HCT116 (cell line): ENCODE data around the gene ERBB2. TPM values are rescaled to one million over a fixed set of nuclear protein-coding genes. Genes with fewer than 3 reads are reported as not detected.
"Not testable (repeated sequence)": the region's sequence is repeated elsewhere in the genome, so short reads cannot be mapped to it uniquely, and the experiment has no call there.

Experiments used
- ATAC-seq: fragments of 200-7000 bp; cut with Tn5 transposase; 2 replicates; pipeline ENCODE4 v1.9.1; 2020; ENCODE audit warnings: mild to moderate bottlenecking, moderate library complexity
- BruUV-seq: library from RNA; stranded (reverse); fragments of 400-500 nt; replicated peaks from 2 replicates; lab custom pipeline; 2021; lab: Mats Ljungman, UMichigan
- CTCF ChIA-PET: fragments of 300-600 bp; sonication (Branson Sonifier 250); formaldehyde crosslinking; loops from one replicate; lab custom pipeline; 2021; ENCODE audit warnings: antibody characterized with exemption; lab: Charles Lee
- POLR2A ChIA-PET: fragments of 300-600, 350-600 bp; sonication (Branson Sonifier 250); formaldehyde crosslinking; loops from one replicate; lab custom pipeline; 2021; ENCODE audit warnings: antibody characterized with exemption; lab: Charles Lee
- RAD21 ChIA-PET, 2 experiments: fragments of 300-600 bp; sonication (Branson Sonifier 250); formaldehyde crosslinking; loops; one replicate each; lab custom pipeline; 2023; ENCODE audit warnings: low total read pairs in 2 of 2; ENCODE audit not compliant: uncharacterized antibody in 2 of 2, unreplicated experiment in 2 of 2, low non-redundant PET in 1 of 2; lab: Charles Lee
- DNase-seq: peaks from one replicate; pipeline ENCODE4 v3.0.0-alpha.2; 2010; ENCODE audit warnings: low read depth, low spot score
- H2AFZ ChIP-seq: fragments of 200-600 bp; shearing (Covaris generic), sonication (generic); 2 replicates; pipeline ENCODE4 v1.6.1; 2017; ENCODE audit warnings: low read depth, mixed run types, mixed read lengths, antibody characterized with exemption, low read length; ENCODE audit not compliant: poor library complexity, severe bottlenecking
- H3K27ac ChIP-seq: 2 replicates; pipeline ENCODE4 v1.5.1; 2012; ENCODE audit warnings: low read depth, low read length
- H3K27me3 ChIP-seq: fragments of 200-600 bp; sonication (generic); 2 replicates; pipeline ENCODE4 v1.6.1; 2016; ENCODE audit warnings: mixed run types, low read length, mixed read lengths; ENCODE audit not compliant: insufficient read depth
- H3K36me3 ChIP-seq, 2 experiments: fragments of 200-500 bp in 1 of 2; fragments of 200-600 bp in 1 of 2; sonication (Bioruptor generic) in 1 of 2; sonication (generic) in 1 of 2; 2 replicates each; pipeline versions ENCODE4 v1.5.1 to v1.6.1; 2014 to 2016; ENCODE audit warnings: low read length in 2 of 2, inconsistent platforms in 1 of 2, mixed read lengths in 1 of 2, mixed run types in 1 of 2; ENCODE audit not compliant: insufficient read depth in 2 of 2, control insufficient read depth in 1 of 2
- H3K4me1 ChIP-seq, 2 experiments: fragments of 200-600 bp in 1 of 2; sonication (generic) in 1 of 2; 2 replicates each; pipeline versions ENCODE4 v1.5.1 to v1.6.1; 2012 to 2017; ENCODE audit warnings: low read length in 2 of 2, inconsistent platforms in 1 of 2, mild to moderate bottlenecking in 1 of 2, mixed read lengths in 1 of 2, mixed run types in 1 of 2, moderate library complexity in 1 of 2; ENCODE audit not compliant: insufficient read depth in 2 of 2, control insufficient read depth in 1 of 2
- H3K4me2 ChIP-seq: fragments of 200-600 bp; sonication (generic); 2 replicates; pipeline ENCODE4 v1.6.1; 2017; ENCODE audit warnings: mixed run types, low read length, mixed read lengths
- H3K4me3 ChIP-seq, 2 experiments: fragments of 200-600 bp in 1 of 2; sonication (generic) in 1 of 2; replicated peaks in 1 of 2; 2 replicates each; pipeline ENCODE4 v1.5.1; 2011 to 2016; ENCODE audit warnings: low read length in 2 of 2, control low read depth in 1 of 2, low read depth in 1 of 2, mild to moderate bottlenecking in 1 of 2, mixed read lengths in 1 of 2, mixed run types in 1 of 2
- H3K79me2 ChIP-seq: fragments of 200-600 bp; sonication (generic); 2 replicates; pipeline ENCODE4 v1.6.1; 2017; ENCODE audit warnings: mild to moderate bottlenecking, mixed run types, low read length, moderate library complexity, mixed read lengths; ENCODE audit not compliant: insufficient read depth
- H3K9ac ChIP-seq: fragments of 200-600 bp; sonication (generic); 2 replicates; pipeline ENCODE4 v1.6.1; 2016; ENCODE audit warnings: low read length, mixed read lengths
- H3K9me2 ChIP-seq: fragments of 200-600 bp; sonication (generic), shearing (Covaris generic); 2 replicates; pipeline ENCODE4 v1.6.1; 2017; ENCODE audit warnings: mixed run types, mild to moderate bottlenecking, moderate library complexity; ENCODE audit not compliant: insufficient read depth
- H3K9me3 ChIP-seq, 2 experiments: fragments of 200-500 bp in 1 of 2; fragments of 200-600 bp in 1 of 2; sonication (Bioruptor generic) in 1 of 2; sonication (generic) in 1 of 2; 2 replicates each; pipeline ENCODE4 v1.6.1; 2014 to 2017; ENCODE audit warnings: low read length in 2 of 2, mixed read lengths in 2 of 2, inconsistent platforms in 1 of 2, low read depth in 1 of 2, mild to moderate bottlenecking in 1 of 2, mixed run types in 1 of 2, moderate library complexity in 1 of 2; ENCODE audit not compliant: control insufficient read depth in 1 of 2, insufficient read depth in 1 of 2
- H4K20me1 ChIP-seq: fragments of 200-600 bp; sonication (generic), shearing (Covaris generic); 2 replicates; pipeline ENCODE4 v1.6.1; 2017; ENCODE audit warnings: mixed run types, mild to moderate bottlenecking, moderate library complexity; ENCODE audit not compliant: insufficient read depth
- EZH2 ChIP-seq: fragments of 200-600 bp; sonication (generic); IDR thresholded peaks from 2 replicates; pipeline ENCODE4 v1.6.1; 2017; ENCODE audit warnings: antibody characterized with exemption, mixed run types
- FOSL1 ChIP-seq: IDR thresholded peaks from 2 replicates; pipeline ENCODE4 v1.6.1; 2012; ENCODE audit warnings: low read depth
- JUND ChIP-seq: IDR thresholded peaks from 2 replicates; pipeline ENCODE4 v1.6.1; 2012
- SIN3A ChIP-seq: IDR thresholded peaks from 2 replicates; pipeline ENCODE4 v1.6.1; 2012; ENCODE audit warnings: low read depth
- intact Hi-C: fragments of 100-400 bp; cut with micrococcal nuclease; formaldehyde crosslinking; loops from 2 replicates; pipeline ENCODE4 v1.10.0; 2022
- total RNA-seq: library from RNA; stranded (reverse); gene quantifications from one replicate; pipeline ENCODE4 v1.2.1, GENCODE V29; 2021; ENCODE audit not compliant: unreplicated experiment
- TF ChIP-seq, protein P1 (sequence below): IDR thresholded peaks from 2 replicates; pipeline ENCODE4 v1.6.1; 2012

The ERBB2 gene
- total RNA-seq, 1 experiment from 2014 or later = 75.8 TPM

DNA sequence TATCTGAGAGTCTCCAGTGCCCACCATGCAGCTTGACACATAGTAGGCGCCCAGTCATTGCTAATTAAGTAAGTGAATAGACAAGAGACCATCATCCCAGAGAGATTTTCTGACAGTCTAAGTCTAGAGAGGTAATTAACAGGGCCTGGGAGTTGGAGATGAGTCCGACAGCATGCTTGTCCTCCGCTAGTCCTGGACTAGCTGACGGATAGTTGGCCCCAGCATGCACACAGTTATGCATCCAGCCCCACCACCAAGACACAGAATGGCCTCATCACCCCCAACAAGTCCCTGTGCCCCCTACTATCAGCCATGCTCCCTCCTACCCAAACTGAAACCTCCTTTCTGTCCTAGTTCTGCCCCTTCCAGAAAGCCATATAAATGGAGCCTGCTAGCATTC lies 47.9 kb downstream of the ERBB2 start:
- Histone ChIP-seq H3K4me3 (no peak overlapping the region), H3K9me2 (no peaks in the 10 kb centered on the region), H3K27me3 (no peaks in the 10 kb centered on the region), H3K79me2 (no peaks in the 10 kb centered on the region), H3K27ac (no peak overlapping the region), H2AFZ (no peak overlapping the region), H3K9ac (no peak overlapping the region), H3K4me2 (no peak overlapping the region), H3K4me1 (peaks cover 24 to 33% of the 10 kb centered on the region in 2 experiments), H3K36me3 (peaks cover 9 to 11% of the 10 kb centered on the region in 2 experiments; a peak in 2 of 4 replicates), H3K9me3 (no peaks in the 10 kb centered on the region), H4K20me1 (no peaks in the 10 kb centered on the region)
- POLR2A ChIA-PET = no interaction called here
- BruUV-seq = no TSS peak
- ATAC-seq (no peak), DNase-seq (no peak)
- CTCF ChIA-PET = no interaction called here
- RAD21 ChIA-PET = no interaction called here
- intact Hi-C loops = no loop called here
- TF ChIP-seq SIN3A (no peak), FOSL1 (no peak), JUND (no peak), EZH2 (no peak)
- TF ChIP-seq, protein P1, sequence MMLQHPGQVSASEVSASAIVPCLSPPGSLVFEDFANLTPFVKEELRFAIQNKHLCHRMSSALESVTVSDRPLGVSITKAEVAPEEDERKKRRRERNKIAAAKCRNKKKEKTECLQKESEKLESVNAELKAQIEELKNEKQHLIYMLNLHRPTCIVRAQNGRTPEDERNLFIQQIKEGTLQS = no peak
- TF ChIP-seq, all 23 proteins: peak for 0

GRCh38 chr17:39748444-39749034 lies 48.7 kb downstream of the ERBB2 start:
- POLR2A ChIA-PET = interaction anchor here (1.5 kb wide), 1 partner anchor 9 kb away, joined by 5 read pairs; no protein-coding TSS in a partner anchor
- H4K20me1 ChIP-seq, RAD21 ChIA-PET, ATAC-seq, DNase-seq, H2AFZ ChIP-seq, BruUV-seq, H3K9ac ChIP-seq, intact Hi-C loops, H3K79me2 ChIP-seq, H3K4me3 ChIP-seq, H3K4me2 ChIP-seq, H3K36me3 ChIP-seq, H3K27ac ChIP-seq, H3K9me2 ChIP-seq, H3K27me3 ChIP-seq, H3K9me3 ChIP-seq: not testable (repeated sequence)
- CTCF ChIA-PET = interaction anchor here (1.2 to 1.6 kb wide), 2 partner anchors 18 to 127 kb away, joined by 3 to 10 read pairs; partner anchors contain the start of gene MIEN1
- peaks cover 32 to 41% of the 10 kb centered on the region in 2 experiments for H3K4me1 ChIP-seq
